GM12892 (cell line): ENCODE results near the gene TNK2.
"Not testable (repeated sequence)": the region's sequence is repeated elsewhere in the genome, so short reads cannot be mapped to it uniquely, and the experiment has no call there.

Source experiments
- POLR2A ChIP-seq: IDR thresholded peaks from 2 replicates; pipeline ENCODE4 v1.6.1; 2011; ENCODE audit warnings: low read depth, low read length, control low read depth
- POLR2AphosphoS5 ChIP-seq: IDR thresholded peaks from 2 replicates; pipeline ENCODE4 v1.6.1; 2011; ENCODE audit warnings: low read depth, low read length, control low read depth
- TAF1 ChIP-seq: IDR thresholded peaks from 2 replicates; pipeline ENCODE4 v1.6.1; 2011; ENCODE audit warnings: low read depth, mild to moderate bottlenecking, control low read depth, low read length, borderline replicate concordance

DNA sequence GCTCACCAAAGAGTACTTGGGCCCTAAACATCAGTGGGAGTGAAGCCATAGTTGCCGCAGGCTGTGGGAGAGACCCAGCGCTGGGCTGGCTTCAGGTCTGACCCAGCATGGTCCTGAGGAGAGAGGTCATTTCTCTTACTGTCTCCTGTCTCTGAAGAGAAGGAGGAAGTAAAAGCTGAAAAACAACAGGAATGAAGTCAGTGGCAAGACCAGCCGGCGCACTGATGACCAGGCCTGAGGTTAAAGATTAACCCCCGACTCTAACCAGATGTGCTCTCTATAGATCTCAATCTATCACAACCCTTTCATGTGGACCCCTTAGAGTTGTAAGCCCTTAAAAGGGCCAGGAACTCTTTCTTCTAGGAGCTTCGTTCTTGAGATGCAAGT, 24.7 kb upstream of the TNK2 start:
- TF ChIP-seq POLR2A, POLR2AphosphoS5, TAF1: not testable (repeated sequence)
